Measurements from ENCODE around the gene RNF6. TPM values are rescaled to one million over a fixed set of nuclear protein-coding genes. Genes with fewer than 3 reads are reported as not detected.

The RNF6 gene
- polyA plus RNA-seq, 3 donors, result 8.9 to 20.3 (median 15.0) TPM

DNA sequence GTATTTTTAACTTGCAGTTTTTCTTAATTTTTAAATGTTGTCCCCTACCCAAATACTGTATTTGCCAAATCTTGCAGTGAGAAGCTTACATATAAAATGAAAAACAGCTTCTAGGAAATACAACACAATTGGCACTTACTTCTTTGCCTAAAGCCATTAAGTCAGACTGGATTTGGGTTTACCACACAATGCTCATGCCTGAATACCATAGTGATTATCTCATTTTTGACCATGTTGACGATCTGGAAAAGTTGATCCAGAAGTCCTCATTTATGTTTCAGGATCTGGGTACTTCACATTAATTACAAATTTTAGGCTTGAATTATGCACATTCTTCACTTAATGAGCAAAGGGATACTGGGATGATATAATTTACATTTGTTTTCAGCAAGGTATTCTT, 2.4 kb downstream of the RNF6 start:
- no peak overlapping the region for H3K27ac ChIP-seq (ENCODE audit: low read depth in 1 of 2, low read length in 2 of 2)
- H3K27me3 Mint-ChIP-seq (ENCODE audit: low read depth in 3 of 3), result peaks cover 0 to 4% (median 1%) of the 10 kb centered on the region in 3 donors
- no CpG with 5 or more reads among the region's 1 CpG for WGBS (ENCODE audit: insufficient coverage)
- H3K36me3 Mint-ChIP-seq, result peaks cover 38 to 42% of the 10 kb centered on the region in 2 donors
- no peak for DNase-seq
- peak overlapping the region in 1 of 7 donors; percentile 3 for H3K27ac Mint-ChIP-seq
- H3K4me2 ChIP-seq (replicated peaks; ENCODE audit: extremely low read depth, low read length, poor library complexity, severe bottlenecking), result peak overlapping the region; percentile 1
- peaks cover 19 to 30% of the 10 kb centered on the region in 2 donors for H3K4me1 ChIP-seq (ENCODE audit: control insufficient read depth in 1 of 2, insufficient read depth in 2 of 2, low read length in 2 of 2)
- TF ChIP-seq, protein P1, sequence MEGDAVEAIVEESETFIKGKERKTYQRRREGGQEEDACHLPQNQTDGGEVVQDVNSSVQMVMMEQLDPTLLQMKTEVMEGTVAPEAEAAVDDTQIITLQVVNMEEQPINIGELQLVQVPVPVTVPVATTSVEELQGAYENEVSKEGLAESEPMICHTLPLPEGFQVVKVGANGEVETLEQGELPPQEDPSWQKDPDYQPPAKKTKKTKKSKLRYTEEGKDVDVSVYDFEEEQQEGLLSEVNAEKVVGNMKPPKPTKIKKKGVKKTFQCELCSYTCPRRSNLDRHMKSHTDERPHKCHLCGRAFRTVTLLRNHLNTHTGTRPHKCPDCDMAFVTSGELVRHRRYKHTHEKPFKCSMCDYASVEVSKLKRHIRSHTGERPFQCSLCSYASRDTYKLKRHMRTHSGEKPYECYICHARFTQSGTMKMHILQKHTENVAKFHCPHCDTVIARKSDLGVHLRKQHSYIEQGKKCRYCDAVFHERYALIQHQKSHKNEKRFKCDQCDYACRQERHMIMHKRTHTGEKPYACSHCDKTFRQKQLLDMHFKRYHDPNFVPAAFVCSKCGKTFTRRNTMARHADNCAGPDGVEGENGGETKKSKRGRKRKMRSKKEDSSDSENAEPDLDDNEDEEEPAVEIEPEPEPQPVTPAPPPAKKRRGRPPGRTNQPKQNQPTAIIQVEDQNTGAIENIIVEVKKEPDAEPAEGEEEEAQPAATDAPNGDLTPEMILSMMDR (IDR thresholded peaks at IDR 0.05), result no peak
- H3K27me3 ChIP-seq (ENCODE audit: control insufficient read depth in 2 of 2, insufficient read depth in 2 of 2, low read length in 2 of 2), result no peaks in the 10 kb centered on the region
- no peaks in the 10 kb centered on the region for H4K20me1 ChIP-seq (ENCODE audit: insufficient read depth, low read length)
- no peaks in the 10 kb centered on the region for H3K9me3 Mint-ChIP-seq
- no peak overlapping the region for H2AFZ ChIP-seq (ENCODE audit: insufficient read depth, low read depth, low read length, poor library complexity, severe bottlenecking)
- H3K36me3 ChIP-seq (replicated peaks in 1 of 2; ENCODE audit: control insufficient read depth in 1 of 2, insufficient read depth in 2 of 2, low read length in 2 of 2), result peaks cover 52 to 56% of the 10 kb centered on the region in 2 donors
- no peak overlapping the region for H3K9ac ChIP-seq (ENCODE audit: insufficient read depth, low read length, poor library complexity, severe bottlenecking)
- peaks cover 28% of the 10 kb centered on the region for H3K79me2 ChIP-seq (ENCODE audit: insufficient read depth, low read length)
- H3K4me1 Mint-ChIP-seq, result peaks cover 27% of the 10 kb centered on the region
- H3K4me3 Mint-ChIP-seq, result no peak overlapping the region
- intact Hi-C loops (cut with micrococcal nuclease), result loop anchor here in 1 of 2 donors (5.0 kb wide), 1 partner anchor 32 kb away; no protein-coding TSS in a partner anchor
- no peaks in the 10 kb centered on the region for H3K9me3 ChIP-seq (replicated peaks in 1 of 2; ENCODE audit: control insufficient read depth in 1 of 2, insufficient read depth in 1 of 2, low read length in 2 of 2)
- no peak overlapping the region for H3K4me3 ChIP-seq (replicated peaks in 1 of 3; ENCODE audit: low read depth in 2 of 3, low read length in 3 of 3)

DNA sequence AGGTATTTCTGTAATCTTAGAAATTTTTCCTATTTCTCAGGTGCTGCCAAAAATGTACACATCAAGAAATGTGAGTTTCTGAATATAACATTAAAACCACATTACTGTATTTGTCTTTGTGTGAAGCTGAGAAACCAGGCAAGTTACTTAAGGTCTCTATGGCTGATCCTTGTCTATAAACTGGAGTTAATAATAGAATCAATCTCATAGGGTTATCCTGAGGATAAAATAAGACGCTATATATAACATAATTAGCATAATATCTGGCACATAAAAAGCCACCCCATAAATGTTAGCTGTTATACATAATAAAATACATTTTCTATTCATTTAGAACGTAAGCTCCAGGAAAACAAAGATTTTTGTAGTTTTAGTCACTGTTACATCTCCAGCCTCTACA, 6.1 kb downstream of the RNF6 start:
- H3K27ac ChIP-seq (ENCODE audit: low read depth in 1 of 2, low read length in 2 of 2), result no peak overlapping the region
- Mint-ChIP-seq H3K36me3 (peaks cover 57 to 74% of the 10 kb centered on the region in 2 donors), H3K4me3 (no peak overlapping the region), H3K9me3 (no peaks in the 10 kb centered on the region), H3K27me3 (ENCODE audit: low read depth in 3 of 3) (no peaks in the 10 kb centered on the region), H3K4me1 (peaks cover 10% of the 10 kb centered on the region), H3K27ac (no peak overlapping the region)
- H3K4me3 ChIP-seq (replicated peaks in 1 of 3; ENCODE audit: low read depth in 2 of 3, low read length in 3 of 3), result no peak overlapping the region
- peaks cover 7 to 15% of the 10 kb centered on the region in 2 donors for H3K4me1 ChIP-seq (ENCODE audit: control insufficient read depth in 1 of 2, insufficient read depth in 2 of 2, low read length in 2 of 2)
- TF ChIP-seq, protein P1 (IDR thresholded peaks at IDR 0.05), result no peak
- no peak for DNase-seq
- intact Hi-C loops (cut with micrococcal nuclease), result no loop called here
- WGBS (ENCODE audit: insufficient coverage), result no CpG with 5 or more reads among the region's 2 CpGs
- peaks cover 18% of the 10 kb centered on the region for H3K79me2 ChIP-seq (ENCODE audit: insufficient read depth, low read length)
- H3K9ac ChIP-seq (ENCODE audit: insufficient read depth, low read length, poor library complexity, severe bottlenecking), result no peak overlapping the region
- peaks cover 87 to 92% of the 10 kb centered on the region in 2 donors for H3K36me3 ChIP-seq (replicated peaks in 1 of 2; ENCODE audit: control insufficient read depth in 1 of 2, insufficient read depth in 2 of 2, low read length in 2 of 2)
- H4K20me1 ChIP-seq (ENCODE audit: insufficient read depth, low read length), result peaks cover 5% of the 10 kb centered on the region
- no peak overlapping the region for H3K4me2 ChIP-seq (replicated peaks; ENCODE audit: extremely low read depth, low read length, poor library complexity, severe bottlenecking)
- no peaks in the 10 kb centered on the region for H3K9me3 ChIP-seq (replicated peaks in 1 of 2; ENCODE audit: control insufficient read depth in 1 of 2, insufficient read depth in 1 of 2, low read length in 2 of 2)
- no peaks in the 10 kb centered on the region for H3K27me3 ChIP-seq (ENCODE audit: control insufficient read depth in 2 of 2, insufficient read depth in 2 of 2, low read length in 2 of 2)
- no peak overlapping the region for H2AFZ ChIP-seq (ENCODE audit: insufficient read depth, low read depth, low read length, poor library complexity, severe bottlenecking)
